Natural killer cell treated with Interleukin-12 subunit alpha and Interleukin-12 subunit beta and Interleukin-15 and Interleukin-18, amount 100 ng/mL, for 72 hours (primary cell): Measurements from ENCODE around the gene SLX1B. TPM values are rescaled to one million over a fixed set of nuclear protein-coding genes. Genes with fewer than 3 reads are reported as not detected.
"Not testable (repeated sequence)": the region's sequence is repeated elsewhere in the genome, so short reads cannot be mapped to it uniquely, and the experiment has no call there.

Experiments
- ATAC-seq, 2 donors: fragments of 150-1000 bp; cut with Tn5 transposase in 1 of 2; sonication (Bioruptor Pico), chemical (Tn5 transposase) in 1 of 2; 2 replicates each; pipeline ENCODE4 v1.10.0; 2021
- DNase-seq: peaks from one replicate; pipeline ENCODE4 v3.0.0; 2022; ENCODE audit warnings: low spot score
- H3K27ac Mint-ChIP-seq, 2 donors: 1 replicate in 1 of 2; 2 replicates in 1 of 2; pipeline ENCODE4 v1.8.0; 2022; ENCODE audit warnings: mixed read lengths in 2 of 2, mild to moderate bottlenecking in 1 of 2, moderate library complexity in 1 of 2
- H3K27me3 Mint-ChIP-seq, 2 donors: 1 replicate in 1 of 2; 2 replicates in 1 of 2; pipeline ENCODE4 v1.8.0; 2022; ENCODE audit warnings: mixed read lengths in 2 of 2
- H3K36me3 Mint-ChIP-seq: one replicate; pipeline ENCODE4 v1.8.0; 2022; ENCODE audit warnings: mixed read lengths
- H3K4me1 Mint-ChIP-seq, 2 donors: 1 replicate in 1 of 2; 2 replicates in 1 of 2; pipeline ENCODE4 v1.8.0; 2022; ENCODE audit warnings: low read depth in 2 of 2, mixed read lengths in 2 of 2, mild to moderate bottlenecking in 1 of 2
- H3K4me3 Mint-ChIP-seq: one replicate; pipeline ENCODE4 v1.8.0; 2022; ENCODE audit warnings: mixed read lengths
- H3K9me3 Mint-ChIP-seq: 2 replicates; pipeline ENCODE4 v1.8.0; 2022; ENCODE audit warnings: mixed read lengths
- total RNA-seq, 2 donors: library from RNA; stranded (reverse); gene quantifications; one replicate each; pipeline ENCODE4 v1.2.3, GENCODE V29; 2022

SLX1B gene
- total RNA-seq: 10 to 100 TPM; 36.0 to 85.6 TPM

DNA sequence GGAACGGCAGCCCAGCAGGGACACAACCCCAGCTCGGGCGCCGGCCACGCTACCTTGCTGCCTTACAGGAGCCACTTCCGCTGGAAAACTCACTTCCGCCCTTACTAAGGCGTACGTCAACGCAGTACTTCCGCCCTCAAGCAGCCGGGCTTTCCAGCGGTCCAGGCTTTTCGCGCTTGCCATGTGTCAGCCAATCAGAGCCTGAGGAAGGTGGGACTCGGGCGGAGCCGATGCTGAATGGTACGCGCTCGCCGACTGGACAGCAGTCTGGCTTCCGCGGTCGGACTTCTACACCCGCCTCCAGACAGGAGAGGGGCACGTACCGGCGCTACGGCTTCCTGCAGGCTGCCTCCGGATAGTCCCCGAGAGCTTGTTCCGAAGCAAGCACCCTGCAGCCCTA lies at the start of gene SLX1B, which contains the start of gene BOLA2:
SLX1B (plus strand) TSS at position 265 of the 400 bp plus-strand sequence.
BOLA2 (minus strand) TSS at position 83 of the 400 bp plus-strand sequence. CDS start 98 bp downstream, outside the sequence.
- DNase-seq, H3K36me3 Mint-ChIP-seq, H3K27me3 Mint-ChIP-seq, H3K4me3 Mint-ChIP-seq, H3K9me3 Mint-ChIP-seq, H3K4me1 Mint-ChIP-seq, H3K27ac Mint-ChIP-seq: not testable (repeated sequence)
- ATAC-seq: peak; percentile 94 to 95

DNA sequence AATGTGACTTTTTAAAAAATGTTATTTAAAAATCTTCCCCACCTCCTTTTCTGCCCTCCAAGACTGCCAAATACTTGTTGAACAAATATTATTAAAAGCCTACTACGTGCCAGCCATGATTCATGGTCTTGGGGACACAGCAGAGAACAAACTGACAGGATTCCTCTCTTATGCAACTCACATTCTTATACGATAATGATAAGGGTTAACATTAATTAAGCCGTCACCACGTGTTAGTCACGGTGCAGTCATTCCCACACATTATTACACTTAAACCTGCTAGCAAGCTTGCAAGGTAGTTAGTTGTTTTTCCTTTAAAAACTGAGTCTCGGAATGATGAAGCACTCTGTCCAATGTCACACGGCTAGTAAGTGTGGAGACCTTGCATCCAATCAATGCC lies 49.1 kb upstream of the SLX1B start:
- not testable (repeated sequence) for H3K4me3 Mint-ChIP-seq, H3K36me3 Mint-ChIP-seq, H3K27ac Mint-ChIP-seq, H3K4me1 Mint-ChIP-seq, H3K27me3 Mint-ChIP-seq, DNase-seq, H3K9me3 Mint-ChIP-seq, ATAC-seq

DNA sequence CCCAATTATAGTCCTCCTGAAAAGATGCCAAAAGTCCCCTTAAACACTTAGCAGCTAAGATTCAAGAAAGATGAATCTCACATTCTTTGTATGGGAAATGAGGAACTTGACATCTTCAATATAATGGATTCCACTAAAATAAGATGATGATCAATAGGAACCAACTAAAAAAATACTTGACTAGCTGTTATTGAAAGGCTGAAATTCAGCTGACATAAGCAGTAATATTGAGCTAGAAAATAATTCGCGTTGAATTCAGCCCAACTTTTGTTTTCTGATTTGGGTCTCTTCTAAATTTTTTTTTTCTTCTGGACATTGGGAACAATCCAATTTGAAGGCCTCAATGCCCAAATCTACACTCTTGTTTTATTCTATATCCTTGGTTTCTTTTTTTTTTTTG lies 30.7 kb upstream of the SLX1B start:
- ATAC-seq, H3K27me3 Mint-ChIP-seq, H3K4me3 Mint-ChIP-seq, H3K27ac Mint-ChIP-seq, DNase-seq, H3K9me3 Mint-ChIP-seq, H3K36me3 Mint-ChIP-seq, H3K4me1 Mint-ChIP-seq: not testable (repeated sequence)

- H3K4me3 Mint-ChIP-seq, H3K27me3 Mint-ChIP-seq, DNase-seq, ATAC-seq, H3K27ac Mint-ChIP-seq, H3K9me3 Mint-ChIP-seq, H3K36me3 Mint-ChIP-seq, H3K4me1 Mint-ChIP-seq: not testable (repeated sequence)
These were observed 28.9 kb upstream of the SLX1B start for GRCh38 chr16:29425390-29425789.

DNA sequence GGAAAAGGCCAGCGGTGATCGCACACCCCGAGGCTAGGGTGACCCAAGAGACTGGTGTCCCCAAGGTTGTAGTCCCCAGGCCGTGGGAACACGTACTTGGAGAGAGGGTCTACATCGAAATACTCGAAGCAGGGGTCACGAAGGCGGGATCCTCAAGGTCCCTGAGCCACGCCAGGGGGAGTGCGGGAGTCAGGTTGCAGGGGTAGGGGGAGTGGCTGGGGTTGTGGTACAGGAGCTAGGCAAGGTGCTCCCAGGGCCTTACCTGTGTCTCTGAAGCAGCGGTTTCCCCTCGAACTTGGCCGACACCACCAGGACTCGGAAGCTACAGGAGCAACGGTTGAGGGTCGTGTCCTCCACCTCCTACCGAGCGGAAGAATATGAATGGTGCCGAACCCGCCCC lies 579 bp upstream of the SLX1B start:
- H3K4me1 Mint-ChIP-seq, H3K27me3 Mint-ChIP-seq, H3K4me3 Mint-ChIP-seq, H3K9me3 Mint-ChIP-seq, DNase-seq, H3K27ac Mint-ChIP-seq, H3K36me3 Mint-ChIP-seq: not testable (repeated sequence)
- ATAC-seq: peak; percentile 1 to 6

GRCh38 chr16:29454828-29455227 lies 495 bp downstream of the SLX1B start:
- not testable (repeated sequence) for H3K9me3 Mint-ChIP-seq, H3K27ac Mint-ChIP-seq, DNase-seq, H3K36me3 Mint-ChIP-seq, H3K4me1 Mint-ChIP-seq, H3K4me3 Mint-ChIP-seq, H3K27me3 Mint-ChIP-seq
- peak; percentile 88 to 91 for ATAC-seq

DNA sequence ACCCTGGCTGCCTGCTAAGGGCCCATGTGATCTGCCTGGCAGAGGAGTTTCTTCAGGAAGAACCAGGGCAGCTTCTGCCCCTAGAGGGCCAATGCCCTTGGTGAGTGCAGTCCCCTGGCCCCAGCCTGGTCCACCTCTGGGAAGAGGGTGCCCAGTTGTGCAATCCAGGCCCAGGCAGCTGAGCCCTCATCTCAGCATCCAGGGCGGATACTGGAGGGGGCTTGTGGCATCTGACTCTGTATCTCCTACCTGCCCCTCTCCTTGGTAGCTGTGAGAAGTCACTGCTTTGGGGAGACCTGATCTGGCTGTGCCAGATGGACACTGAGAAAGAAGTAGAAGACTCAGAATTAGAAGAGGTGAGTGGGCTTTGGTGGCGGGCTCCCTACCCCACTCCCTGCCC lies 3.3 kb downstream of the SLX1B start:
- DNase-seq, H3K4me3 Mint-ChIP-seq, H3K27me3 Mint-ChIP-seq, H3K4me1 Mint-ChIP-seq, H3K9me3 Mint-ChIP-seq, H3K36me3 Mint-ChIP-seq, H3K27ac Mint-ChIP-seq, ATAC-seq: not testable (repeated sequence)

DNA sequence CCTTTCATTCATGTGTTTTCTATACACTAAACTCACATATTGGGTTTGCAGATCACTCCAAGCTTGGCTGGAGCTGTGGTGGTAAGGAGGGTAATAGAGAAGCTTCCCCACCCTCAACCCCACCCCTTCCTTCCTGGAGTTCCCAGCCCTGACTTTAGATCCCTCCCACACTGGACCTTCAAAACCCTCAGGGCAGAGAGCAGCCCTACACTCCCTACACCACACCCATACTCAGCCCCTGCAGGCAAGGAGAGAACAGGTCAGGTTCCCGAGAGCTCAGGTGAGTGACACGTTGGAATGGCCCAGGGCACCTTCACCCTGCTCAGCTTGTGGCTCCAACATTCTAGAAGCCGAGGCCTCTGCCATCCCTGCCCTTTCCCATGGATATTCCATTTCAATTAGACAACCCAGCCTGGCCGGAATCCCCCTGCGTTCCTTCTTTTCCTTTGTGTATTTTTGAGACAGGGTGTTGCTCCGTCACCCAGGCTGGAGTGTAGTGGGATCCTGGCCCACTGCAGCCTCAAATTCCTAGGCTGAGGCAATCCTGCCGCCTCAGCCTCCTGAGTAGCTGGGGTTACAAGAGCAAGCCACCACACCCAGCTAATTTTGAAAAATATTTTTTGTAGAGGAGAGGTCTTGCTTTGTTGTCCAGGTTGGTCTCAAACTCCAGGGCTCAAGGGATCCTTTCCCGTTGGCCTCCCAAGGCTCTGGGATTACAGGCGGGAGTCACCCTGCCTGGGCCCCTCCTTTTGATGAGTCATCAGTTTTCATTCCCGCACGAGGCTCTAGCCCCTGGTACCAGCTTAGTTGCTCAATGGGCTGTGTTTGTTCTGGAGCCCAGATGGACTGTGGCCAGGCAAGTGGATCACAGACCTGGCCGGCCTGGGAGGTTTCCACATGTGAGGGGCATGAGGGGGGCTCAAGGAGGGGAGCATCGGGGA lies 5.6 kb downstream of the SLX1B start, which contains the start of gene SULT1A4:
SULT1A4 (plus strand) TSS at position 208 of the 941 bp plus-strand sequence. CDS start 1,473 bp downstream, outside the sequence.
- H3K9me3 Mint-ChIP-seq, H3K27ac Mint-ChIP-seq, H3K27me3 Mint-ChIP-seq, H3K4me1 Mint-ChIP-seq, H3K4me3 Mint-ChIP-seq, DNase-seq, H3K36me3 Mint-ChIP-seq, ATAC-seq: not testable (repeated sequence)

DNA sequence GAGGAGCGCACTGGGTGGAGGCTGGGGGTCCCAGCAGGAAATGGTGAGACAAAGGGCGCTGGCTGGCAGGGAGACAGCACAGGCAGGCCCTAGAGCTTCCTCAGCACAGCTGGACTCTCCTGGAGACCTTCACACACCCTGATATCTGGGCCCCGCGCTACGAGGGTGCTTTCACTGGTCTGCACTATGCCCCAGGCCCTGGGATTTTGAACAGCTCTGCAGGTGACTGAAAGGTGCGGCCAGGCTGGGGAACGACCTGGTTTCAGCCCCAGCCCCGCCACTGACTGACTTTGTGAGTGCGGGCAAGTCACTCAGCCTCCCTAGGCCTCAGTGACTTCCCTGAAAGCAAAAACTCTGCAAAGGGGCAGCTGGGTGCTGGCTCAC lies 6.3 kb downstream of the SLX1B start:
- not testable (repeated sequence) for H3K4me3 Mint-ChIP-seq, H3K4me1 Mint-ChIP-seq, ATAC-seq, H3K36me3 Mint-ChIP-seq, H3K9me3 Mint-ChIP-seq, DNase-seq, H3K27ac Mint-ChIP-seq, H3K27me3 Mint-ChIP-seq

GRCh38 chr16:29465985-29466824 lies 11.9 kb downstream of the SLX1B start:
- H3K9me3 Mint-ChIP-seq, H3K36me3 Mint-ChIP-seq, H3K4me3 Mint-ChIP-seq, H3K27ac Mint-ChIP-seq, DNase-seq, H3K4me1 Mint-ChIP-seq, H3K27me3 Mint-ChIP-seq: not testable (repeated sequence)
- ATAC-seq: peak; percentile 64 to 78

GRCh38 chr16:29466904-29467303 lies 12.6 kb downstream of the SLX1B start:
- H3K4me1 Mint-ChIP-seq, DNase-seq, H3K36me3 Mint-ChIP-seq, H3K4me3 Mint-ChIP-seq, H3K9me3 Mint-ChIP-seq, H3K27ac Mint-ChIP-seq, H3K27me3 Mint-ChIP-seq: not testable (repeated sequence)
- peak; percentile 60 to 61 for ATAC-seq

- not testable (repeated sequence) for H3K4me1 Mint-ChIP-seq, DNase-seq, H3K4me3 Mint-ChIP-seq, ATAC-seq, H3K27ac Mint-ChIP-seq, H3K9me3 Mint-ChIP-seq, H3K27me3 Mint-ChIP-seq, H3K36me3 Mint-ChIP-seq
These were observed 13.5 kb downstream of the SLX1B start for GRCh38 chr16:29467654-29468366.

GRCh38 chr16:29469660-29470059 lies 15.3 kb downstream of the SLX1B start:
- DNase-seq: peak; percentile 62
- H3K36me3 Mint-ChIP-seq, H3K4me1 Mint-ChIP-seq, H3K27me3 Mint-ChIP-seq, H3K27ac Mint-ChIP-seq, H3K9me3 Mint-ChIP-seq: not testable (repeated sequence)
- ATAC-seq: peak; percentile 41 to 59
- peak overlapping the region; percentile 49 for H3K4me3 Mint-ChIP-seq
